WERI-Rb-1 (cell line): ENCODE results near the gene MEPE.
"Not testable (repeated sequence)": the region's sequence is repeated elsewhere in the genome, so short reads cannot be mapped to it uniquely, and the experiment has no call there.

Source experiments
- DNase-seq: peaks from one replicate; pipeline ENCODE4 v3.0.0-alpha.2; 2020
- H3K27ac ChIP-seq: fragments of 250-450 bp; sonication (Bioruptor Pico); 2 replicates; pipeline ENCODE4 v1.5.1; 2020; ENCODE audit warnings: mild to moderate bottlenecking, moderate library complexity
- H3K27me3 ChIP-seq: fragments of 250-450 bp; sonication (Bioruptor Pico); 2 replicates; pipeline ENCODE4 v1.5.1; 2021; ENCODE audit warnings: mild to moderate bottlenecking, low read depth, moderate library complexity; ENCODE audit not compliant: insufficient read depth, severe bottlenecking
- H3K36me3 ChIP-seq: fragments of 250-450 bp; sonication (Bioruptor Pico); 2 replicates; pipeline ENCODE4 v1.5.1; 2020; ENCODE audit warnings: mild to moderate bottlenecking, moderate library complexity
- H3K4me3 ChIP-seq: 2 replicates; pipeline ENCODE4 v1.5.1; 2011; ENCODE audit warnings: low read depth, mild to moderate bottlenecking, control low read depth, low read length
- H3K9me3 ChIP-seq: fragments of 250-450 bp; sonication (Bioruptor Pico); 2 replicates; pipeline ENCODE4 v1.5.1; 2021; ENCODE audit warnings: mild to moderate bottlenecking, moderate library complexity; ENCODE audit not compliant: severe bottlenecking
- CTCF ChIP-seq: IDR thresholded peaks from 2 replicates; pipeline ENCODE4 v1.5.1; 2011; ENCODE audit warnings: low read depth, mild to moderate bottlenecking, control low read depth, inconsistent platforms, low read length

The MEPE gene

GRCh38 chr4:87886083-87886482, 53.3 kb downstream of the MEPE start:
- TF ChIP-seq CTCF, result no peak
- no peak overlapping the region for H3K4me3 ChIP-seq
- H3K9me3 ChIP-seq, result peaks cover 3% of the 10 kb centered on the region

DNA sequence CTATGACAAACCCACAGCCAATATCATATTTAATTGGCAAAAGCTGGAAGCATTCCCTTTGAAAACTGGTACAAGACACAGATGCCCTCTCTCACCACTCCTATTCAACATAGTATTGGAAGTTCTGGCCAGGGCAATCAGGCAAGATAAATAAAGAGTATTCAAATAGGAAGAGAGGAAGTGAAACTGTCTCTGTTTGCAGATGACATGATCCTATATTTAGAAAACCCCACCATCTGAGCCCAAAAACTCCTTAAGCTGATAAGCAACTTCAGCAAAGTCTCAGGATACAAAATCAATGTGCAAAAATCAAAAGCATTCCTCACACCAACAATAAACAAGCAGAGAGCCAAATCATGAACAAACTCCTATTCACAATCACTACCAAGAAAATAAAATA, 58.0 kb downstream of the MEPE start:
- not testable (repeated sequence) for DNase-seq, H3K27me3 ChIP-seq, H3K9me3 ChIP-seq, H3K27ac ChIP-seq, H3K4me3 ChIP-seq, H3K36me3 ChIP-seq

More at GRCh38 chr4:87886083-87886482, 53.3 kb downstream of the MEPE start:
- DNase-seq, result no peak
- no peak overlapping the region for H3K27ac ChIP-seq
- no peaks in the 10 kb centered on the region for H3K36me3 ChIP-seq
- H3K27me3 ChIP-seq, result no peaks in the 10 kb centered on the region

GRCh38 chr4:87895964-87896621, 63.3 kb downstream of the MEPE start:
- DNase-seq, result no peak
- TF ChIP-seq CTCF, result no peak
- Histone ChIP-seq H3K27me3 (no peaks in the 10 kb centered on the region), H3K36me3 (no peaks in the 10 kb centered on the region), H3K4me3 (no peak overlapping the region), H3K9me3 (no peaks in the 10 kb centered on the region), H3K27ac (no peak overlapping the region)
